HepG2 (cell line): ENCODE data around the gene ANAPC2. TPM values are rescaled to one million over a fixed set of nuclear protein-coding genes. Genes with fewer than 3 reads are reported as not detected.

Experiments
- ATAC-seq: fragments of 200-7000 bp; cut with Tn5 transposase; 3 replicates; pipeline ENCODE4 v1.9.1; 2020; ENCODE audit warnings: mild to moderate bottlenecking, moderate library complexity
- BruUV-seq: library from RNA; stranded (reverse); fragments of 400-500 nt; replicated peaks from 2 replicates; lab custom pipeline; 2021; lab: Mats Ljungman, UMichigan
- CTCF ChIA-PET: fragments of 300-600 bp; formaldehyde crosslinking; extraction: SDS; loops from one replicate; lab custom pipeline; 2021; ENCODE audit warnings: low total read pairs, inconsistent platforms, low intra/inter-chr PET ratio; lab: Yijun Ruan, JAX
- POLR2A ChIA-PET: fragments of 350-600 bp; sonication (Branson Sonifier 250); formaldehyde crosslinking; loops from one replicate; lab custom pipeline; 2020; ENCODE audit warnings: antibody characterized with exemption, inconsistent platforms; lab: Yijun Ruan, JAX
- DNase-seq: peaks from one replicate; pipeline ENCODE4 v3.0.0-alpha.2; 2015; ENCODE audit warnings: low spot score
- FAIRE-seq: peaks from 3 replicates; lab custom pipeline; 2011; peaks lifted over from hg19 to GRCh38; lab: Jason Lieb, UNC
- H2AFZ ChIP-seq: one replicate; pipeline ENCODE4 v1.6.1; 2011; ENCODE audit warnings: low read length, inconsistent platforms
- H3K27ac ChIP-seq: fragments of 300-600 bp; 3 replicates; pipeline ENCODE4 v1.8.0; 2011; ENCODE audit warnings: mixed run types, mild to moderate bottlenecking, mixed read lengths, low read length, inconsistent platforms; ENCODE audit not compliant: insufficient read depth; ENCODE audit errors: extremely low read length
- H3K27me3 ChIP-seq, 2 experiments: fragments of 200-600 bp in 1 of 2; 2 replicates in 1 of 2; 3 replicates in 1 of 2; pipeline versions ENCODE4 v1.6.0 to v1.8.0; 2011; ENCODE audit warnings: low read length in 2 of 2, mild to moderate bottlenecking in 2 of 2, moderate library complexity in 2 of 2, inconsistent platforms in 1 of 2; ENCODE audit not compliant: insufficient read depth in 2 of 2, control insufficient read depth in 1 of 2
- H3K36me3 ChIP-seq, 2 experiments: fragments of 200-600 bp in 1 of 2; replicated peaks in 1 of 2; 2 replicates in 1 of 2; 3 replicates in 1 of 2; pipeline versions ENCODE4 v1.5.1 to v1.8.0; 2011; ENCODE audit warnings: low read length in 2 of 2, inconsistent platforms in 1 of 2; ENCODE audit not compliant: insufficient read depth in 2 of 2, control insufficient read depth in 1 of 2
- H3K4me1 ChIP-seq: 2 replicates; pipeline ENCODE4 v1.5.1; 2012; ENCODE audit warnings: low read length, inconsistent platforms; ENCODE audit not compliant: insufficient read depth
- H3K4me2 ChIP-seq: 2 replicates; pipeline ENCODE4 v1.6.0; 2011; ENCODE audit warnings: low read depth, low read length, inconsistent platforms
- H3K4me3 ChIP-seq, 3 experiments: fragments of 200-600 bp in 1 of 3; sonication (generic), shearing (Covaris generic) in 1 of 3; replicated peaks in 1 of 3; 2 replicates each; pipeline ENCODE4 v1.5.1; 2011 to 2016; ENCODE audit warnings: low read length in 3 of 3, inconsistent platforms in 2 of 3, low read depth in 2 of 3, mild to moderate bottlenecking in 2 of 3, control low read depth in 1 of 3, mixed read lengths in 1 of 3; ENCODE audit not compliant: insufficient read depth in 1 of 3
- H3K79me2 ChIP-seq: one replicate; pipeline ENCODE4 v1.6.1; 2011; ENCODE audit warnings: low read length, inconsistent platforms; ENCODE audit not compliant: insufficient read depth
- H3K9ac ChIP-seq: 2 replicates; pipeline ENCODE4 v1.6.0; 2011; ENCODE audit warnings: mild to moderate bottlenecking, low read depth, low read length, inconsistent platforms; ENCODE audit not compliant: insufficient read depth
- H3K9me3 ChIP-seq: 2 replicates; pipeline ENCODE4 v1.5.1; 2012; ENCODE audit warnings: mild to moderate bottlenecking, low read length
- H4K20me1 ChIP-seq: 2 replicates; pipeline ENCODE4 v1.6.0; 2011; ENCODE audit warnings: inconsistent platforms, mild to moderate bottlenecking, low read length, moderate library complexity; ENCODE audit not compliant: insufficient read depth
- RBFOX2 ChIP-seq: fragments of 200-400 bp; formaldehyde crosslinking; IDR thresholded peaks from 2 replicates; pipeline ENCODE4 v1.6.1; 2017; ENCODE audit warnings: low read depth, mild to moderate bottlenecking, low read length
- ZNF160 ChIP-seq: sonication (generic); formaldehyde crosslinking; IDR thresholded peaks from 2 replicates; pipeline ENCODE4 v1.8.0; 2022; ENCODE audit warnings: mild to moderate bottlenecking, inconsistent platforms, missing genetic modification reagents
- ZNF33B ChIP-seq: sonication (generic); formaldehyde crosslinking; IDR thresholded peaks from 2 replicates; pipeline ENCODE4 v1.5.1; 2020; ENCODE audit warnings: mild to moderate bottlenecking, missing genetic modification reagents
- WGBS: methylation state at CpG from one replicate; pipeline ENCODE4 v1.1.6; 2017; ENCODE audit warnings: low lambda C conversion rate; 5-methylcytosine and 5-hydroxymethylcytosine counted together
- in situ Hi-C: cut with HindIII; loops from 2 replicates; pipeline ENCODE4 v1.10.0; 2017; ENCODE audit warnings: low pct_unique_long_range_greater_than_20kb; ENCODE audit not compliant: extremely low pct_ligation_motif_present
- intact Hi-C: fragments of 100-400 bp; cut with micrococcal nuclease; formaldehyde crosslinking; loops from one replicate; pipeline ENCODE4 v1.10.0; 2022; ENCODE audit not compliant: unreplicated experiment
- polyA plus RNA-seq, 8 experiments: library from polyadenylated mRNA; depleted of rRNA in 3 of 8; stranded (reverse) in 7 of 8; unstranded in 1 of 8; fragments of >200 nt; fragmentation: Illumina TruSeq in 4 of 8; extraction: Trizol in 4 of 8; gene quantifications; 2 replicates each; pipeline versions ENCODE4 v1.2.1 to v1.2.3, GENCODE V29; 2011 to 2016; ENCODE audit warnings: low read depth in 4 of 8, missing spikeins in 1 of 8, mixed read lengths in 1 of 8; ENCODE audit not compliant: insufficient read depth in 1 of 8
- total RNA-seq, 5 experiments: library from RNA; depleted of rRNA; stranded (reverse); fragments of >200 nt; fragmentation: Illumina TruSeq; extraction: Trizol; gene quantifications; 2 replicates each; pipeline ENCODE4 v1.2.3, GENCODE V29; 2016; ENCODE audit warnings: low read depth in 1 of 5

Gene ANAPC2
- total and polyA plus RNA-seq, 2 of the 13 experiments (the other 11 are each of a cell fraction or from before 2014, with no cell fraction given), result 12.3 to 15.4 TPM

DNA sequence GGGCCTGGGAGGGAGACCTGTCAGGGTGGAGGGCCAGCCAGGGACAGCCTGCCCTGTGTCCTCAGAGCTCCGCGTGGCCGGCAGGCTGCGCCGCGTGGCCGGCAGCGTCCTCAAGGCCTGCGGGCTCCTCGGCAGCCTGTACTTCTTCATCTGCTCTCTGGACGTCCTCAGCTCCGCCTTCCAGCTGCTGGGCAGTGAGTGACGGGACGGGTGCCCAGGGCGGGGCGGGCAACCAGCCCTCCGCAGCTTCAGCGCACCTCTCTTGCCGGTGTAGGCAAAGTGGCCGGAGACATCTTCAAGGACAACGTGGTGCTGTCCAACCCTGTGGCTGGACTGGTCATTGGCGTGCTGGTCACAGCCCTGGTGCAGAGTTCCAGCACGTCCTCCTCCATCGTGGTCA, 44.1 kb upstream of the ANAPC2 start:
- Histone ChIP-seq H3K27ac (no peak overlapping the region), H3K36me3 (no peaks in the 10 kb centered on the region), H3K4me3 (no peak overlapping the region), H4K20me1 (no peaks in the 10 kb centered on the region), H3K9ac (no peak overlapping the region), H3K4me1 (peaks cover 65% of the 10 kb centered on the region), H3K79me2 (peaks cover 8% of the 10 kb centered on the region), H3K9me3 (no peaks in the 10 kb centered on the region), H3K4me2 (no peak overlapping the region), H3K27me3 (no peaks in the 10 kb centered on the region), H2AFZ (no peak overlapping the region)
- intact Hi-C loops, result no loop called here
- no peak for DNase-seq
- no TSS peak for BruUV-seq
- ChIA-PET CTCF (no interaction called here), POLR2A (no interaction called here)
- WGBS, result 96% methylated on average over 10 of the region's 24 CpGs
- in situ Hi-C loops, result no loop called here
- 0 out of 2 replicates have a peak, but pooled peaks have one; percentile 14 for TF ChIP-seq RBFOX2
- no peak for TF ChIP-seq ZNF160 (CRISPR knock-in tag)
- FAIRE-seq, result no peak
- ATAC-seq, result no peak

GRCh38 chr9:137232101-137232500, 43.7 kb upstream of the ANAPC2 start:
- DNase-seq (no peak), FAIRE-seq (no peak), ATAC-seq (no peak)
- Histone ChIP-seq H3K4me2 (no peak overlapping the region), H3K79me2 (peaks cover 6% of the 10 kb centered on the region), H3K27ac (no peak overlapping the region), H3K36me3 (no peaks in the 10 kb centered on the region), H2AFZ (no peak overlapping the region), H4K20me1 (no peaks in the 10 kb centered on the region), H3K9ac (no peak overlapping the region), H3K9me3 (no peaks in the 10 kb centered on the region), H3K27me3 (no peaks in the 10 kb centered on the region), H3K4me1 (peaks cover 65% of the 10 kb centered on the region), H3K4me3 (no peak overlapping the region)
- POLR2A ChIA-PET, result no interaction called here
- no peak for TF ChIP-seq ZNF33B (CRISPR knock-in tag)
- in situ Hi-C loops, result no loop called here
- CTCF ChIA-PET, result no interaction called here
- BruUV-seq, result no TSS peak
- intact Hi-C loops, result no loop called here
- 85% methylated on average over 4 of the region's 10 CpGs for WGBS
